GM19025 (cell line): ENCODE data around the gene SLC1A4.

Source experiments
- ATAC-seq: cut with Tn5 transposase; IDR thresholded peaks from one replicate; pipeline ENCODE4 v1.9.1; 2021; ENCODE audit warnings: mild to moderate bottlenecking, low read depth, moderate library complexity; ENCODE audit not compliant: unreplicated experiment

Gene SLC1A4

GRCh38 chr2:65045651-65046050, 56.5 kb downstream of the SLC1A4 start:
- ATAC-seq: no peak

GRCh38 chr2:65046633-65047407, 57.6 kb downstream of the SLC1A4 start:
- no peak for ATAC-seq

GRCh38 chr2:65049010-65049639, 59.9 kb downstream of the SLC1A4 start:
- no peak for ATAC-seq

- ATAC-seq: no peak
Observed at GRCh38 chr2:65050931-65051330, 61.7 kb downstream of the SLC1A4 start.

- ATAC-seq: peak; percentile 32
Observed at GRCh38 chr2:65053199-65053598, 64.0 kb downstream of the SLC1A4 start.

GRCh38 chr2:65054749-65055421, 65.7 kb downstream of the SLC1A4 start:
- ATAC-seq: no peak

GRCh38 chr2:65055422-65056214, 66.4 kb downstream of the SLC1A4 start:
- ATAC-seq: peak; percentile 16

GRCh38 chr2:65056215-65057053, 67.2 kb downstream of the SLC1A4 start, which contains the start of gene CEP68:
CEP68 (plus strand) TSS chr2:65056416; CDS start chr2:65069445, 13,029 bp downstream.
- ATAC-seq: peak; percentile 87

- ATAC-seq: no peak
Observed at GRCh38 chr2:65057054-65057375, 67.8 kb downstream of the SLC1A4 start.

- ATAC-seq: no peak
Observed at GRCh38 chr2:65057391-65058052, 68.3 kb downstream of the SLC1A4 start.

- no peak for ATAC-seq
Observed at GRCh38 chr2:65059071-65059470, 69.9 kb downstream of the SLC1A4 start.

GRCh38 chr2:65061146-65061909, 72.1 kb downstream of the SLC1A4 start:
- no peak for ATAC-seq

GRCh38 chr2:65061910-65062339, 72.7 kb downstream of the SLC1A4 start:
- ATAC-seq: no peak

GRCh38 chr2:65062843-65063825, 73.9 kb downstream of the SLC1A4 start:
- no peak for ATAC-seq

- peak; percentile 73 for ATAC-seq
Observed at GRCh38 chr2:65064728-65065552, 75.7 kb downstream of the SLC1A4 start.

- ATAC-seq: no peak
Observed at GRCh38 chr2:65067806-65068553, 78.8 kb downstream of the SLC1A4 start.
